SU-DHL-6 (cell line): ENCODE measurements around the gene FAM114A2.

Experiments
- H2AFZ ChIP-seq: fragments of 200-600 bp; sonication (generic); 2 replicates; pipeline ENCODE4 v1.6.1; 2014; ENCODE audit warnings: low read depth, mild to moderate bottlenecking, moderate library complexity, mixed read lengths, antibody characterized with exemption, low read length; ENCODE audit not compliant: severe bottlenecking
- H3F3A ChIP-seq: fragments of 200-600 bp; shearing (Covaris generic); 2 replicates; pipeline ENCODE4 v1.6.0; 2016; ENCODE audit warnings: antibody characterized with exemption, mild to moderate bottlenecking; ENCODE audit not compliant: insufficient read depth
- H3K27ac ChIP-seq: fragments of 200-600 bp; sonication (generic); 2 replicates; pipeline ENCODE4 v1.5.1; 2016; ENCODE audit warnings: low read depth, mild to moderate bottlenecking, low read length, moderate library complexity, mixed read lengths
- H3K27me3 ChIP-seq: fragments of 200-600 bp; sonication (generic), shearing (Covaris generic); 2 replicates; pipeline ENCODE4 v1.6.0; 2014; ENCODE audit warnings: mild to moderate bottlenecking, low read length
- H3K36me3 ChIP-seq: fragments of 200-600 bp; sonication (generic); 2 replicates; pipeline ENCODE4 v1.6.1; 2014; ENCODE audit warnings: mild to moderate bottlenecking, low read length, mixed read lengths
- H3K4me2 ChIP-seq: fragments of 300-600, 200-600 bp; shearing (Covaris generic), sonication (generic); 2 replicates; pipeline ENCODE4 v1.6.0; 2014; ENCODE audit warnings: low read length, low read depth, mild to moderate bottlenecking; ENCODE audit not compliant: poor library complexity, severe bottlenecking
- H3K4me3 ChIP-seq: fragments of 200-600 bp; sonication (generic); 2 replicates; pipeline ENCODE4 v1.5.1; 2014; ENCODE audit warnings: antibody characterized with exemption, low read length, mild to moderate bottlenecking, mixed read lengths; ENCODE audit not compliant: insufficient read depth, poor library complexity, severe bottlenecking
- H3K79me2 ChIP-seq: fragments of 200-600 bp; sonication (generic); 2 replicates; pipeline ENCODE4 v1.6.1; 2014; ENCODE audit warnings: mild to moderate bottlenecking, low read length, moderate library complexity; ENCODE audit not compliant: insufficient read depth
- H3K9ac ChIP-seq: fragments of 200-600 bp; sonication (generic); 2 replicates; pipeline ENCODE4 v1.7.0; 2014; ENCODE audit warnings: mild to moderate bottlenecking, low read length
- H3K9me2 ChIP-seq: fragments of 200-600 bp; sonication (generic); replicated peaks from 2 replicates; pipeline ENCODE4 v1.6.1; 2014; ENCODE audit warnings: low read length; ENCODE audit not compliant: insufficient read depth
- H3K9me3 ChIP-seq: fragments of 200-600 bp; sonication (generic); 2 replicates; pipeline ENCODE4 v1.6.1; 2014; ENCODE audit warnings: low read length, mixed read lengths; ENCODE audit not compliant: insufficient read depth
- H4K20me1 ChIP-seq: fragments of 200-600 bp; sonication (generic); 2 replicates; pipeline ENCODE4 v1.6.1; 2014; ENCODE audit warnings: low read depth, mild to moderate bottlenecking, antibody characterized with exemption, low read length, moderate library complexity, mixed read lengths
- CTCF ChIP-seq: fragments of 200-600 bp; sonication (generic); IDR thresholded peaks from one replicate; pipeline ENCODE4 v1.5.1; 2017; ENCODE audit warnings: antibody characterized with exemption, mild to moderate bottlenecking, low read length, moderate library complexity; ENCODE audit not compliant: insufficient read depth, poor library complexity, severe bottlenecking
- EZH2phosphoT487 ChIP-seq: fragments of 200-600 bp; sonication (generic), shearing (Covaris generic); conservative IDR thresholded peaks from 2 replicates; pipeline ENCODE4 v1.6.1; 2018; ENCODE audit warnings: mild to moderate bottlenecking, antibody characterized with exemption, low read length, moderate library complexity, mixed read lengths

The FAM114A2 gene

DNA sequence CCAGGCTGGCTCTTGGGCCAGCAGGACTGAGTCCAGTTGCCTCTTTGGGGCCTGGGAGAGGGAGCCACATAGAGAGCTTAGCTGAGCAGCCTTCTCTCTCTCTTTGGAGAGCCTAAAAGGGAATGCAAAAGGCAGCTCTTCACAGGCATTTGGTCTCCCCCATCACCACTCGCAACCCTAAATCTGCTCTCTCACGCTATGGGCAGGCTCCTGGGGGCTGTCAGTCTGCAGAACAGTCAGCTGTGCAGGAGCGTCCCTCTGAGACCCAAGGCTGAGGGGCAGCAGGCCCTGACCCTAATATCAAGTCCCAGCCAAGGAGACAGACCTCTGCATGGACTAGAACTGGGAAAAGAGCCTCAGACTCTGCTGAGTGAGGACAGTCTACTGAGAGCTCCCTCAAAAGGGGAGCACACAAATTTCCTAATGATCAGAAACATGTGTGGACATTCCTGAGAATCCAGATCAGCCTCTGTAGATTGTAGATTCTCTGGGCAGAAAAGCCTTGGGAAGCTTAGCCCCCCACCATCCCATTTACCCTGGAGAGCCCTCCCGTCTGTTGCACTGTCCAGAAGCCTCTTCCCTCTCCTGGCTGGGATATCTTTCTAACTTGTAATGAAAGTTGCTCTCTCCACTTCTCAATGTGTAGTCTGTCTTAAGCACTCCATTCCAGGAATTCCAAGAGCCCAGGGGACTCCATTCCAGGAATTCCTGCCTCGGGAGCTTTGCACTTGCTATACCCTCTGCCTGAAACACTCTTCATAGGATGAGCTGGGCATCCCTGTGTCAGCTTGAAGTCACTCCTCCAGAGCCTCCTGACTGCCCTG, 79.4 kb downstream of the FAM114A2 start:
- Histone ChIP-seq H3K9me2 (no peaks in the 10 kb centered on the region), H3K27me3 (no peaks in the 10 kb centered on the region), H3K9ac (no peak overlapping the region), H3K4me2 (no peak overlapping the region), H3K9me3 (no peaks in the 10 kb centered on the region), H3K36me3 (no peaks in the 10 kb centered on the region), H4K20me1 (no peaks in the 10 kb centered on the region), H3K4me3 (no peak overlapping the region), H3K27ac (no peak overlapping the region), H2AFZ (no peak overlapping the region), H3K79me2 (no peaks in the 10 kb centered on the region), H3F3A (no peaks in the 10 kb centered on the region)
- TF ChIP-seq CTCF = no peak

DNA sequence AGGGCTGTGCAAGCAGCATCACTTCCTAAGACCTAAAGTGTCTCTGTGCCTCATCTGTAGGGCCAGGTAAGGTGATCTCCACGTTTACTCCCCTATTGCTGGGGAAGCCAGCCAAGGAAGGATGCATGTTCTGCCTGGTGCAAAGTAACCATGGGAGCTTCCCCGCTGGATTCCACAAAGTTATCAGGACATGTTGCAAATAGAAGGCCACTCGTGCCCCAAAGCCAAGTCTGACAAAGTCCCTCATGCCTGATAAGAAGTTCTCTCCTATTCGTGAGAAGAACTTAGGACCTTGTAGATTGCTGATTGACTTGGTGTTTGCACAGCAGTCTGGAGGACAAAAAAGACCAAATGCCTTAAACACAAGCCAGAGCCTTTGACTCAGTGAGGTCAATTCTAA, 81.5 kb downstream of the FAM114A2 start:
- H3K27ac ChIP-seq = no peak overlapping the region
- H3K27me3 ChIP-seq = no peaks in the 10 kb centered on the region
- H3K9me2 ChIP-seq = no peaks in the 10 kb centered on the region
- no peak overlapping the region for H3K9ac ChIP-seq
- H3K4me2 ChIP-seq = no peak overlapping the region
- H3K9me3 ChIP-seq = no peaks in the 10 kb centered on the region
- no peaks in the 10 kb centered on the region for H3K79me2 ChIP-seq
- TF ChIP-seq EZH2phosphoT487 (no peak), CTCF (no peak)
- H3K36me3 ChIP-seq = no peaks in the 10 kb centered on the region
- H3F3A ChIP-seq = no peaks in the 10 kb centered on the region
- no peaks in the 10 kb centered on the region for H4K20me1 ChIP-seq
- no peak overlapping the region for H2AFZ ChIP-seq
- H3K4me3 ChIP-seq = no peak overlapping the region

DNA sequence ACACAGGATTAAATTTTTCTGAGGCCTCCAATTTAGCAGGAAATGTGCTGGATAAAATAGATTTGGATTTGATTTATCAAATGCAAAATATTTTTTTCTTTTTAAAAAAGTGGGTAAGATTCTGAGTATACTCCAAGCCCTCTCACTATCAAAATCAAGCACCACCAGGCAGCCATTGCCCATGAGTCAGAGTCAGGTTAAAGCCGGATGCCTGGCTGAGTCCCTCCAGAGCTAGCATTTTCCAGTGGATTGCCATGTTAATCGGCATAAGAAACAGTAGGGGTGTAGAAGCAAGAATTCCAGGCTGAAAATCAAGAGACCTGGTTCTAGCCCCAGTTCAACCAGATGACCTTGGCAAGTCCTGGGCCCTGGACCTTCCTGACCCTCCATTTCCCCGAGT, 85.3 kb downstream of the FAM114A2 start:
- no peak for TF ChIP-seq EZH2phosphoT487
- TF ChIP-seq CTCF = no peak
- no peaks in the 10 kb centered on the region for H3K27me3 ChIP-seq
- no peak overlapping the region for H3K4me2 ChIP-seq
- no peak overlapping the region for H3K4me3 ChIP-seq
- H3K36me3 ChIP-seq = no peaks in the 10 kb centered on the region
- H3K9me2 ChIP-seq = no peaks in the 10 kb centered on the region
- no peak overlapping the region for H3K9ac ChIP-seq
- no peak overlapping the region for H2AFZ ChIP-seq
- H3K9me3 ChIP-seq = no peaks in the 10 kb centered on the region
- no peaks in the 10 kb centered on the region for H4K20me1 ChIP-seq
- no peaks in the 10 kb centered on the region for H3K79me2 ChIP-seq
- no peaks in the 10 kb centered on the region for H3F3A ChIP-seq
- no peak overlapping the region for H3K27ac ChIP-seq
